Endothelial cell of umbilical vein (primary cell): Measurements from ENCODE around the gene CD99L2.

Source experiments
- EZH2 ChIP-seq: IDR thresholded peaks from 2 replicates; pipeline ENCODE4 v1.6.1; 2012; ENCODE audit warnings: borderline replicate concordance, low read depth, mild to moderate bottlenecking, moderate library complexity, low read length, inconsistent platforms; ENCODE audit not compliant: severe bottlenecking
- MYC ChIP-seq: IDR thresholded peaks from one replicate; pipeline ENCODE4 v1.6.1; 2011; ENCODE audit warnings: mild to moderate bottlenecking, low read depth, low read length
- POLR2A ChIP-seq: IDR thresholded peaks from 2 replicates; pipeline ENCODE4 v1.6.1; 2012; ENCODE audit warnings: low read depth, mild to moderate bottlenecking, control low read depth, low read length
- POLR2AphosphoS5 ChIP-seq: IDR thresholded peaks from 2 replicates; pipeline ENCODE4 v1.6.1; 2012; ENCODE audit warnings: low read depth, mild to moderate bottlenecking, control low read depth, low read length, moderate library complexity; ENCODE audit not compliant: insufficient read depth
- TF ChIP-seq, protein P1 (sequence below), 2 donors: IDR thresholded peaks; 1 replicate in 1 of 2; 2 replicates in 1 of 2; pipeline ENCODE4 v1.5.1; 2011; ENCODE audit warnings: low read length in 2 of 2, mild to moderate bottlenecking in 2 of 2, moderate library complexity in 2 of 2, control low read depth in 1 of 2, inconsistent platforms in 1 of 2, low read depth in 1 of 2; ENCODE audit not compliant: insufficient read depth in 1 of 2; ENCODE audit errors: extremely low read depth in 1 of 2
- TF ChIP-seq, protein P2 (sequence below): IDR thresholded peaks from 2 replicates; pipeline ENCODE4 v1.6.1; 2011; ENCODE audit not compliant: insufficient read depth, insufficient read length

DNA sequence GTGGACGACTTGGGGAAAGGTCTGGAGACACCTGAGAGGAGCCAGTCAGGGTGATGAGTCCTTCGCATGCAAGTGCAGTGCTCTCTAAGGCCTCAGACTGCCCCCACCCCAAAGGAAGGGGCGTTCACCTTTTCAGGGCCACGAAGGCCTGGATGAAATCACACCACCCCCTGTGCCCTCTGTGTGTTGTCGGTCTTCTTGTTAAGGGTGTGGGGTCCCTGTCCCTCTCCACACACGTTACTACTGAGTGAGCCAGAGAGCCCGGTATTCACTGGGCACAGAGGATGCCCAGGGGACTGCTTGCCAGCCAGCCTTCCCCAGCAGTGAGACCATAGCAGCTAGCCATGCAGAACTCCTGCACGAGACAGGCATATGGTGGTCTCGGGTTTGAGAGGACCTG is 133.2 kb downstream of the CD99L2 start:
- TF ChIP-seq POLR2A (no peak), EZH2 (no peak), POLR2AphosphoS5 (no peak), MYC (no peak)
- TF ChIP-seq, protein P1, sequence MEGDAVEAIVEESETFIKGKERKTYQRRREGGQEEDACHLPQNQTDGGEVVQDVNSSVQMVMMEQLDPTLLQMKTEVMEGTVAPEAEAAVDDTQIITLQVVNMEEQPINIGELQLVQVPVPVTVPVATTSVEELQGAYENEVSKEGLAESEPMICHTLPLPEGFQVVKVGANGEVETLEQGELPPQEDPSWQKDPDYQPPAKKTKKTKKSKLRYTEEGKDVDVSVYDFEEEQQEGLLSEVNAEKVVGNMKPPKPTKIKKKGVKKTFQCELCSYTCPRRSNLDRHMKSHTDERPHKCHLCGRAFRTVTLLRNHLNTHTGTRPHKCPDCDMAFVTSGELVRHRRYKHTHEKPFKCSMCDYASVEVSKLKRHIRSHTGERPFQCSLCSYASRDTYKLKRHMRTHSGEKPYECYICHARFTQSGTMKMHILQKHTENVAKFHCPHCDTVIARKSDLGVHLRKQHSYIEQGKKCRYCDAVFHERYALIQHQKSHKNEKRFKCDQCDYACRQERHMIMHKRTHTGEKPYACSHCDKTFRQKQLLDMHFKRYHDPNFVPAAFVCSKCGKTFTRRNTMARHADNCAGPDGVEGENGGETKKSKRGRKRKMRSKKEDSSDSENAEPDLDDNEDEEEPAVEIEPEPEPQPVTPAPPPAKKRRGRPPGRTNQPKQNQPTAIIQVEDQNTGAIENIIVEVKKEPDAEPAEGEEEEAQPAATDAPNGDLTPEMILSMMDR (IDR thresholded peaks at IDR 0.05; ENCODE audit: extremely low read depth in 1 of 2, insufficient read depth in 1 of 2, low read depth in 1 of 2, low read length in 2 of 2): no peak
- TF ChIP-seq, protein P2, sequence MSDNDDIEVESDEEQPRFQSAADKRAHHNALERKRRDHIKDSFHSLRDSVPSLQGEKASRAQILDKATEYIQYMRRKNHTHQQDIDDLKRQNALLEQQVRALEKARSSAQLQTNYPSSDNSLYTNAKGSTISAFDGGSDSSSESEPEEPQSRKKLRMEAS: no peak
